HepG2 (cell line): Measurements from ENCODE around the gene MAN2B2. TPM values are rescaled to one million over a fixed set of nuclear protein-coding genes. Genes with fewer than 3 reads are reported as not detected.

Experiments used
- ATAC-seq: fragments of 200-7000 bp; cut with Tn5 transposase; 3 replicates; pipeline ENCODE4 v1.9.1; 2020; ENCODE audit warnings: mild to moderate bottlenecking, moderate library complexity
- BruUV-seq: library from RNA; stranded (reverse); fragments of 400-500 nt; replicated peaks from 2 replicates; lab custom pipeline; 2021; lab: Mats Ljungman, UMichigan
- CTCF ChIA-PET: fragments of 300-600 bp; formaldehyde crosslinking; extraction: SDS; loops from one replicate; lab custom pipeline; 2021; ENCODE audit warnings: low total read pairs, inconsistent platforms, low intra/inter-chr PET ratio; lab: Yijun Ruan, JAX
- POLR2A ChIA-PET: fragments of 350-600 bp; sonication (Branson Sonifier 250); formaldehyde crosslinking; loops from one replicate; lab custom pipeline; 2020; ENCODE audit warnings: antibody characterized with exemption, inconsistent platforms; lab: Yijun Ruan, JAX
- DNase-seq: peaks from one replicate; pipeline ENCODE4 v3.0.0-alpha.2; 2015; ENCODE audit warnings: low spot score
- FAIRE-seq: peaks from 3 replicates; lab custom pipeline; 2011; peaks lifted over from hg19 to GRCh38; lab: Jason Lieb, UNC
- H2AFZ ChIP-seq: one replicate; pipeline ENCODE4 v1.6.1; 2011; ENCODE audit warnings: low read length, inconsistent platforms
- H3K27ac ChIP-seq: fragments of 300-600 bp; 3 replicates; pipeline ENCODE4 v1.8.0; 2011; ENCODE audit warnings: mixed run types, mild to moderate bottlenecking, mixed read lengths, low read length, inconsistent platforms; ENCODE audit not compliant: insufficient read depth; ENCODE audit errors: extremely low read length
- H3K27me3 ChIP-seq, 2 experiments: fragments of 200-600 bp in 1 of 2; 2 replicates in 1 of 2; 3 replicates in 1 of 2; pipeline versions ENCODE4 v1.6.0 to v1.8.0; 2011; ENCODE audit warnings: low read length in 2 of 2, mild to moderate bottlenecking in 2 of 2, moderate library complexity in 2 of 2, inconsistent platforms in 1 of 2; ENCODE audit not compliant: insufficient read depth in 2 of 2, control insufficient read depth in 1 of 2
- H3K36me3 ChIP-seq, 2 experiments: fragments of 200-600 bp in 1 of 2; replicated peaks in 1 of 2; 2 replicates in 1 of 2; 3 replicates in 1 of 2; pipeline versions ENCODE4 v1.5.1 to v1.8.0; 2011; ENCODE audit warnings: low read length in 2 of 2, inconsistent platforms in 1 of 2; ENCODE audit not compliant: insufficient read depth in 2 of 2, control insufficient read depth in 1 of 2
- H3K4me1 ChIP-seq: 2 replicates; pipeline ENCODE4 v1.5.1; 2012; ENCODE audit warnings: low read length, inconsistent platforms; ENCODE audit not compliant: insufficient read depth
- H3K4me2 ChIP-seq: 2 replicates; pipeline ENCODE4 v1.6.0; 2011; ENCODE audit warnings: low read depth, low read length, inconsistent platforms
- H3K4me3 ChIP-seq, 3 experiments: fragments of 200-600 bp in 1 of 3; sonication (generic), shearing (Covaris generic) in 1 of 3; replicated peaks in 1 of 3; 2 replicates each; pipeline ENCODE4 v1.5.1; 2011 to 2016; ENCODE audit warnings: low read length in 3 of 3, inconsistent platforms in 2 of 3, low read depth in 2 of 3, mild to moderate bottlenecking in 2 of 3, control low read depth in 1 of 3, mixed read lengths in 1 of 3; ENCODE audit not compliant: insufficient read depth in 1 of 3
- H3K79me2 ChIP-seq: one replicate; pipeline ENCODE4 v1.6.1; 2011; ENCODE audit warnings: low read length, inconsistent platforms; ENCODE audit not compliant: insufficient read depth
- H3K9ac ChIP-seq: 2 replicates; pipeline ENCODE4 v1.6.0; 2011; ENCODE audit warnings: mild to moderate bottlenecking, low read depth, low read length, inconsistent platforms; ENCODE audit not compliant: insufficient read depth
- H3K9me3 ChIP-seq: 2 replicates; pipeline ENCODE4 v1.5.1; 2012; ENCODE audit warnings: mild to moderate bottlenecking, low read length
- H4K20me1 ChIP-seq: 2 replicates; pipeline ENCODE4 v1.6.0; 2011; ENCODE audit warnings: inconsistent platforms, mild to moderate bottlenecking, low read length, moderate library complexity; ENCODE audit not compliant: insufficient read depth
- EEA1 ChIP-seq: sonication (generic); formaldehyde crosslinking; IDR thresholded peaks from 2 replicates; pipeline ENCODE4 v1.5.1; 2020; ENCODE audit warnings: mild to moderate bottlenecking, missing genetic modification reagents, borderline replicate concordance
- HNF1B ChIP-seq: sonication (generic); formaldehyde crosslinking; IDR thresholded peaks from 2 replicates; pipeline ENCODE4 v1.5.1; 2020; ENCODE audit warnings: mild to moderate bottlenecking, moderate library complexity, missing genetic modification reagents
- HOXA5 ChIP-seq: sonication (generic); formaldehyde crosslinking; IDR thresholded peaks from 2 replicates; pipeline ENCODE4 v1.4.0; 2020; ENCODE audit warnings: missing genetic modification reagents
- IKZF5 ChIP-seq: IDR thresholded peaks from 2 replicates; pipeline ENCODE4 v1.6.1; 2018; ENCODE audit warnings: missing genetic modification reagents, mild to moderate bottlenecking, missing compliant biosample characterization
- IRF2 ChIP-seq: IDR thresholded peaks from 2 replicates; pipeline ENCODE4 v1.6.1; 2018; ENCODE audit warnings: missing genetic modification reagents, missing compliant biosample characterization
- MAX ChIP-seq: IDR thresholded peaks from 2 replicates; pipeline ENCODE4 v1.6.1; 2012; ENCODE audit warnings: inconsistent platforms
- MEIS1 ChIP-seq: sonication (generic); formaldehyde crosslinking; IDR thresholded peaks from 2 replicates; pipeline ENCODE4 v1.9.0; 2021; ENCODE audit warnings: mild to moderate bottlenecking, missing genetic modification reagents, moderate library complexity, borderline replicate concordance
- NCOA1 ChIP-seq: sonication (generic); formaldehyde crosslinking; IDR thresholded peaks from 2 replicates; pipeline ENCODE4 v1.9.0; 2021; ENCODE audit warnings: missing genetic modification reagents
- PHF8 ChIP-seq: sonication (generic); formaldehyde crosslinking; IDR thresholded peaks from 2 replicates; pipeline ENCODE4 v1.5.0; 2020; ENCODE audit warnings: missing genetic modification reagents
- STAT6 ChIP-seq: sonication (generic); formaldehyde crosslinking; IDR thresholded peaks from 2 replicates; pipeline ENCODE4 v1.4.0; 2020; ENCODE audit warnings: missing genetic modification reagents, mild to moderate bottlenecking, borderline replicate concordance
- THRA ChIP-seq: sonication (generic); formaldehyde crosslinking; IDR thresholded peaks from 2 replicates; pipeline ENCODE4 v1.4.0; 2020; ENCODE audit warnings: missing genetic modification reagents, borderline replicate concordance
- ZBTB38 ChIP-seq: sonication (generic); formaldehyde crosslinking; IDR thresholded peaks from 2 replicates; pipeline ENCODE4 v1.5.1; 2020; ENCODE audit warnings: mild to moderate bottlenecking, missing genetic modification reagents
- ZMYM4 ChIP-seq: sonication (generic); formaldehyde crosslinking; IDR thresholded peaks from 2 replicates; pipeline ENCODE4 v1.8.1; 2023; ENCODE audit warnings: mild to moderate bottlenecking, missing genetic modification reagents
- ZNF326 ChIP-seq: sonication (generic); formaldehyde crosslinking; IDR thresholded peaks from 2 replicates; pipeline ENCODE4 v1.4.0; 2020; ENCODE audit warnings: missing genetic modification reagents, borderline replicate concordance
- ZNF839 ChIP-seq: sonication (generic); formaldehyde crosslinking; IDR thresholded peaks from 2 replicates; pipeline ENCODE4 v1.4.0; 2020; ENCODE audit warnings: missing genetic modification reagents, mild to moderate bottlenecking, borderline replicate concordance
- WGBS: methylation state at CpG from one replicate; pipeline ENCODE4 v1.1.6; 2017; ENCODE audit warnings: low lambda C conversion rate; 5-methylcytosine and 5-hydroxymethylcytosine counted together
- in situ Hi-C: cut with HindIII; loops from 2 replicates; pipeline ENCODE4 v1.10.0; 2017; ENCODE audit warnings: low pct_unique_long_range_greater_than_20kb; ENCODE audit not compliant: extremely low pct_ligation_motif_present
- intact Hi-C: fragments of 100-400 bp; cut with micrococcal nuclease; formaldehyde crosslinking; loops from one replicate; pipeline ENCODE4 v1.10.0; 2022; ENCODE audit not compliant: unreplicated experiment
- polyA plus RNA-seq, 8 experiments: library from polyadenylated mRNA; depleted of rRNA in 3 of 8; stranded (reverse) in 7 of 8; unstranded in 1 of 8; fragments of >200 nt; fragmentation: Illumina TruSeq in 4 of 8; extraction: Trizol in 4 of 8; gene quantifications; 2 replicates each; pipeline versions ENCODE4 v1.2.1 to v1.2.3, GENCODE V29; 2011 to 2016; ENCODE audit warnings: low read depth in 4 of 8, missing spikeins in 1 of 8, mixed read lengths in 1 of 8; ENCODE audit not compliant: insufficient read depth in 1 of 8
- total RNA-seq, 5 experiments: library from RNA; depleted of rRNA; stranded (reverse); fragments of >200 nt; fragmentation: Illumina TruSeq; extraction: Trizol; gene quantifications; 2 replicates each; pipeline ENCODE4 v1.2.3, GENCODE V29; 2016; ENCODE audit warnings: low read depth in 1 of 5

The MAN2B2 gene
- total and polyA plus RNA-seq, 2 of the 13 experiments (the other 11 are each of a cell fraction or from before 2014, with no cell fraction given): 4.8 to 5.4 TPM

- BruUV-seq: no TSS peak
- Histone ChIP-seq H3K4me1 (peaks cover 20% of the 10 kb centered on the region), H3K27ac (peak overlapping the region; percentile 35), H3K27me3 (no peaks in the 10 kb centered on the region), H2AFZ (no peak overlapping the region), H3K9ac (peak overlapping the region; percentile 36; the same call in 1 of the 2 replicates), H3K79me2 (no peaks in the 10 kb centered on the region), H3K36me3 (peaks cover 0 to 11% of the 10 kb centered on the region in 2 experiments; a peak in 1 of 5 replicates), H3K9me3 (peaks cover 4% of the 10 kb centered on the region; the same call in 1 of the 2 replicates), H3K4me2 (peak overlapping the region; percentile 61), H3K4me3 (peak overlapping the region in 1 of 3 experiments; percentile 41; a peak in 3 of 6 replicates), H4K20me1 (no peaks in the 10 kb centered on the region)
- POLR2A ChIA-PET: interaction anchor here (1.5 to 2.1 kb wide), 2 partner anchors 27 to 72 kb away, joined by 4 to 8 read pairs; partner anchors contain the start of gene MAN2B2
- CTCF ChIA-PET: no interaction called here
- WGBS: 24% methylated on average over 5 of the region's 10 CpGs
- intact Hi-C loops (no loop called here), in situ Hi-C loops (no loop called here)
- ATAC-seq (peak; percentile 81), FAIRE-seq (peak; percentile 44), DNase-seq (peak; percentile 47)
- TF ChIP-seq ZMYM4 (peak; percentile 21; the same call in 1 of the 2 replicates), ZBTB38 (CRISPR knock-in tag) (peak; percentile 73), NCOA1 (CRISPR knock-in tag) (no peak), MAX (peak; percentile 48), PHF8 (CRISPR knock-in tag) (0 out of 2 replicates have a peak, but pooled peaks have one; percentile 20), IKZF5 (CRISPR knock-in tag) (no peak), ZNF839 (CRISPR knock-in tag) (no peak), HOXA5 (no peak), IRF2 (CRISPR knock-in tag) (no peak), MEIS1 (no peak), STAT6 (no peak), ZNF326 (CRISPR knock-in tag) (no peak), HNF1B (CRISPR knock-in tag) (0 out of 2 replicates have a peak, but pooled peaks have one; percentile 24), THRA (CRISPR knock-in tag) (no peak), EEA1 (0 out of 2 replicates have a peak, but pooled peaks have one; percentile 41)
Observed at GRCh38 chr4:6601661-6602250, 26.8 kb downstream of the MAN2B2 start.
